PC-3 (cell line): Measurements from ENCODE around the gene ARHGAP6. TPM values are rescaled to one million over a fixed set of nuclear protein-coding genes. Genes with fewer than 3 reads are reported as not detected.
"Not testable (repeated sequence)": the region's sequence is repeated elsewhere in the genome, so short reads cannot be mapped to it uniquely, and the experiment has no call there.

Source experiments
- ATAC-seq: fragments of 200-7000 bp; cut with Tn5 transposase; 2 replicates; pipeline ENCODE4 v1.9.1; 2020; ENCODE audit warnings: mild to moderate bottlenecking, moderate library complexity
- BruUV-seq: library from RNA; stranded (reverse); fragments of 400-500 nt; replicated peaks from 2 replicates; lab custom pipeline; 2021; lab: Mats Ljungman, UMichigan
- CTCF ChIA-PET: fragments of 300-600 bp; sonication (Branson Sonifier 250); formaldehyde crosslinking; loops from one replicate; lab custom pipeline; 2022; ENCODE audit warnings: antibody characterized with exemption; lab: Charles Lee
- POLR2A ChIA-PET: fragments of 300-600 bp; sonication (Branson Sonifier 250); formaldehyde crosslinking; loops from one replicate; lab custom pipeline; 2022; ENCODE audit warnings: antibody characterized with exemption; ENCODE audit not compliant: unreplicated experiment; lab: Charles Lee
- DNase-seq: peaks from one replicate; pipeline ENCODE4 v3.0.0-alpha.2; 2015
- H2AFZ ChIP-seq: fragments of 300-600 bp; sonication (generic); 2 replicates; pipeline ENCODE4 v1.6.0; 2016; ENCODE audit warnings: antibody characterized with exemption, low read length
- H3F3A ChIP-seq: fragments of 300-600 bp; sonication (generic); one replicate; pipeline ENCODE4 v1.6.0; 2017; ENCODE audit warnings: antibody characterized with exemption, low read length, control low read depth, mild to moderate bottlenecking; ENCODE audit not compliant: unreplicated experiment
- H3K27ac ChIP-seq: fragments of 300-600 bp; sonication (generic); 2 replicates; pipeline ENCODE4 v1.5.1; 2016; ENCODE audit warnings: mild to moderate bottlenecking, low read length
- H3K27me3 ChIP-seq: fragments of 300-600 bp; sonication (generic); 2 replicates; pipeline ENCODE4 v1.6.1; 2016; ENCODE audit warnings: low read length, mixed read lengths
- H3K36me3 ChIP-seq: fragments of 300-600 bp; sonication (generic); 2 replicates; pipeline ENCODE4 v1.6.1; 2016; ENCODE audit warnings: low read depth, mixed run types, low read length, mixed read lengths
- H3K4me1 ChIP-seq: fragments of 300-600 bp; sonication (generic); 2 replicates; pipeline ENCODE4 v1.5.1; 2016; ENCODE audit warnings: low read length; ENCODE audit not compliant: insufficient read depth
- H3K4me2 ChIP-seq: fragments of 300-600 bp; sonication (generic); 2 replicates; pipeline ENCODE4 v1.6.0; 2016; ENCODE audit warnings: low read length
- H3K4me3 ChIP-seq: fragments of 300-600 bp; sonication (generic); 2 replicates; pipeline ENCODE4 v1.5.1; 2016; ENCODE audit warnings: mild to moderate bottlenecking, low read length, mixed read lengths
- H3K79me2 ChIP-seq: fragments of 300-600 bp; sonication (generic); 2 replicates; pipeline ENCODE4 v1.6.1; 2017; ENCODE audit warnings: low read length, mixed read lengths
- H3K9ac ChIP-seq: fragments of 300-600 bp; sonication (generic); 2 replicates; pipeline ENCODE4 v1.6.0; 2016; ENCODE audit warnings: mild to moderate bottlenecking, low read length
- H3K9me2 ChIP-seq: fragments of 300-600 bp; sonication (generic); replicated peaks from 2 replicates; pipeline ENCODE4 v1.6.1; 2016; ENCODE audit warnings: mixed run types, low read length, mixed read lengths
- H3K9me3 ChIP-seq: fragments of 300-600 bp; sonication (generic); 2 replicates; pipeline ENCODE4 v1.6.1; 2016; ENCODE audit warnings: low read length, mixed read lengths
- H4K20me1 ChIP-seq: fragments of 300-600 bp; sonication (generic); 2 replicates; pipeline ENCODE4 v1.6.1; 2016; ENCODE audit warnings: low read length, mixed read lengths
- EZH2 ChIP-seq: fragments of 300-600 bp; sonication (generic); IDR thresholded peaks from one replicate; pipeline ENCODE4 v1.6.1; 2017; ENCODE audit warnings: antibody characterized with exemption, mild to moderate bottlenecking, low read length; ENCODE audit not compliant: unreplicated experiment
- EZH2phosphoT487 ChIP-seq: fragments of 300-600 bp; sonication (generic); IDR thresholded peaks from 2 replicates; pipeline ENCODE4 v1.6.1; 2018; ENCODE audit warnings: mild to moderate bottlenecking, antibody characterized with exemption, low read length, borderline replicate concordance
- intact Hi-C: fragments of 100-400 bp; cut with micrococcal nuclease; formaldehyde crosslinking; loops from 2 replicates; pipeline ENCODE4 v1.9.0; 2023
- total RNA-seq: library from RNA; depleted of rRNA; stranded (reverse); fragments of >200 nt; gene quantifications from 2 replicates; pipeline ENCODE4 v1.2.3, GENCODE V29; 2014
- TF ChIP-seq, protein P1 (sequence below): fragments of 300-600 bp; sonication (generic); conservative IDR thresholded peaks from 2 replicates; pipeline ENCODE4 v1.5.1; 2017; ENCODE audit warnings: antibody characterized with exemption, low read depth, mild to moderate bottlenecking, low read length

Gene ARHGAP6
- total RNA-seq, 1 experiment from 2014 or later: 2.8 TPM

DNA sequence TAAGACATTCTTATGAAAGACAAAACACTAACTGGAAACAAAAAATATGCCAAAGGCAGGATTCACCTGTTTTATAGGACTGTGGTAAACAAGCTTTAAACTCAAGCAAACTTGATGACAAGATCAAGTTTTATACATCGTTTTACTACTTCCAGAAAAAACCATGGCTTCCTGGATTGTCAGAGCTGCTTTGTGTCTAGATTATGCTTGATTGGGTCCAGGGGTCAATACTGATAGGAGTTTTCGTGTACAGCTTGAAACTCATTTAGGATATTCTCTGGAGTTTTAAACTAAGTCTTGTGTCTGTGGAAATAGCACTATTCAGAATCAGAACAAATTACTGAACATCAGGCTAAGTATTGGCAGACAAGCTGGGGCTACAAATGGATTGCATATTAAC is 541.6 kb downstream of the ARHGAP6 start:
- H3K4me3 ChIP-seq: no peak overlapping the region
- ATAC-seq (no peak), DNase-seq (no peak)
- peaks cover 36% of the 10 kb centered on the region for H3K36me3 ChIP-seq
- H3K4me2 ChIP-seq: no peak overlapping the region
- intact Hi-C loops: no loop called here
- BruUV-seq: no TSS peak
- POLR2A ChIA-PET: no interaction called here
- no peak overlapping the region for H2AFZ ChIP-seq
- TF ChIP-seq, protein P1, sequence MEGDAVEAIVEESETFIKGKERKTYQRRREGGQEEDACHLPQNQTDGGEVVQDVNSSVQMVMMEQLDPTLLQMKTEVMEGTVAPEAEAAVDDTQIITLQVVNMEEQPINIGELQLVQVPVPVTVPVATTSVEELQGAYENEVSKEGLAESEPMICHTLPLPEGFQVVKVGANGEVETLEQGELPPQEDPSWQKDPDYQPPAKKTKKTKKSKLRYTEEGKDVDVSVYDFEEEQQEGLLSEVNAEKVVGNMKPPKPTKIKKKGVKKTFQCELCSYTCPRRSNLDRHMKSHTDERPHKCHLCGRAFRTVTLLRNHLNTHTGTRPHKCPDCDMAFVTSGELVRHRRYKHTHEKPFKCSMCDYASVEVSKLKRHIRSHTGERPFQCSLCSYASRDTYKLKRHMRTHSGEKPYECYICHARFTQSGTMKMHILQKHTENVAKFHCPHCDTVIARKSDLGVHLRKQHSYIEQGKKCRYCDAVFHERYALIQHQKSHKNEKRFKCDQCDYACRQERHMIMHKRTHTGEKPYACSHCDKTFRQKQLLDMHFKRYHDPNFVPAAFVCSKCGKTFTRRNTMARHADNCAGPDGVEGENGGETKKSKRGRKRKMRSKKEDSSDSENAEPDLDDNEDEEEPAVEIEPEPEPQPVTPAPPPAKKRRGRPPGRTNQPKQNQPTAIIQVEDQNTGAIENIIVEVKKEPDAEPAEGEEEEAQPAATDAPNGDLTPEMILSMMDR: no peak
- TF ChIP-seq EZH2 (no peak), EZH2phosphoT487 (no peak)
- no peaks in the 10 kb centered on the region for H3K4me1 ChIP-seq
- H3K9me3 ChIP-seq: no peaks in the 10 kb centered on the region
- H3K27me3 ChIP-seq: no peaks in the 10 kb centered on the region
- H3K9me2 ChIP-seq: no peaks in the 10 kb centered on the region
- H3K79me2 ChIP-seq: no peaks in the 10 kb centered on the region
- no peak overlapping the region for H3K27ac ChIP-seq
- H3K9ac ChIP-seq: no peak overlapping the region
- H4K20me1 ChIP-seq: no peaks in the 10 kb centered on the region
- no peaks in the 10 kb centered on the region for H3F3A ChIP-seq
- CTCF ChIA-PET: no interaction called here

DNA sequence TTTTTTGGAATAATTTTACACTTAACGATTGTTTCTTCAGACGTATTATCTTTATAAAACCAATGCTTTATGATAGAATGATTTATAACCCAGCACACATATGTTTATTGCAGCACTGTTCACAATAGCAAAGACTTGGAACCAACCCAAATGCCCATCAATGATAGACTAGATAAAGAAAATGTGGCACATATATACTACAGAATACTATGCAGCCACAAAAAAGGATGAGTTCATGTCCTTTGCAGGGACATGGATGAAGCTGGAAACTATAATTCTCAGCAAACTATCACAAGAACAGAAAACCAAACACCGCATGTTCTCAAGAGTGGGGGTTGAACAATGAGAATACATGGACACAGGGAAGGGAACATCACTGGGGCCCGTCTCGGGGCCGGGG is 542.6 kb downstream of the ARHGAP6 start:
- POLR2A ChIA-PET, H3K4me2 ChIP-seq, H3K9me3 ChIP-seq, H3K4me1 ChIP-seq, H3K79me2 ChIP-seq, BruUV-seq, H4K20me1 ChIP-seq, H3K9ac ChIP-seq, H2AFZ ChIP-seq, H3K27me3 ChIP-seq, H3K27ac ChIP-seq, intact Hi-C loops, ATAC-seq, H3F3A ChIP-seq, H3K4me3 ChIP-seq, CTCF ChIA-PET, DNase-seq, H3K9me2 ChIP-seq: not testable (repeated sequence)
- H3K36me3 ChIP-seq: peaks cover 42% of the 10 kb centered on the region

DNA sequence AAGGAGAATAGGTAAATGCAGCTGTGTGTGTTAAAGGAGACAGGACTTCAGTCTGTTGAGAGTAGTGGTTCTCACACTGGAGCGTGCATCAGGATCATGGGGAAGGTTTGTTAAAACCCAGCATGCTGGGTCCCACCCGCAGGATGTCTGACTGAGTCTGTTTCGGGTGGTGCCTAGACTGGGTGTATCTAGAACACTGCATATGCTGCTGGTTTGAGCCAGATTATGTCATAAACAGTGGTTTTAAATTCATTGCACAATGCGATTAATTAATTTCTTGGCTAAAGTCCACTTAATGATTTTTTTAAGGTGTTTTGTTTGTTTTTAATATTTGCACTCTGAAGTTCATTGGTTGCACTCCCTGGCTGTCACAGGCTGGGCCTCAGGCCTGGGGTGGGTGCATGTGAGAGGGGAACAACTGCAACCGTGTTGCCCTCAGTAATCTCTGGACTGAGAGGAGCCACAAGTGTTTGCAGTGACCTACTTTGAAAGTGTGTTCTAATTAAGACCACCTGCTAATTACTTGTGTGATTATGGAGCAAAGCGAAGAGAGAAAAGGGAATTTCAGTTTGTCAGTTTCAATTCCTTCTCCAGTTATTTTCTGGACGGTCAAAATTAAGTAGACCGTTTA is 546.3 kb downstream of the ARHGAP6 start:
- Histone ChIP-seq H3K4me1 (no peaks in the 10 kb centered on the region), H2AFZ (no peak overlapping the region), H3K9me3 (no peaks in the 10 kb centered on the region), H3K27ac (no peak overlapping the region), H4K20me1 (no peaks in the 10 kb centered on the region), H3K4me3 (no peak overlapping the region), H3K9me2 (no peaks in the 10 kb centered on the region), H3K9ac (no peak overlapping the region), H3K4me2 (no peak overlapping the region), H3K36me3 (peaks cover 78% of the 10 kb centered on the region), H3F3A (no peaks in the 10 kb centered on the region), H3K79me2 (peaks cover 6% of the 10 kb centered on the region), H3K27me3 (no peaks in the 10 kb centered on the region)
- CTCF ChIA-PET: no interaction called here
- TF ChIP-seq EZH2phosphoT487 (no peak), EZH2 (no peak)
- TF ChIP-seq, protein P1: no peak
- DNase-seq (no peak), ATAC-seq (no peak)
- no TSS peak for BruUV-seq
- POLR2A ChIA-PET: no interaction called here
- intact Hi-C loops: no loop called here
